ENCODE results near the gene PIK3R1.

GRCh38 chr5:68189613-68190012 lies 25.9 kb upstream of the PIK3R1 start:
- TF ChIP-seq CTCF (conservative IDR thresholded peaks at IDR 0.05) = no peak
- TF ChIP-seq ZFX (IDR thresholded peaks at IDR 0.05) = no peak
